ENCODE results near the gene BMP7. TPM values are rescaled to one million over a fixed set of nuclear protein-coding genes. Genes with fewer than 3 reads are reported as not detected.

Gene BMP7
- total and polyA plus RNA-seq, 2 of the 13 experiments (the other 11 are each of a cell fraction or from before 2014, with no cell fraction given) = not detected

GRCh38 chr20:57263801-57264792, 2.3 kb downstream of the BMP7 start (continued):
- TF ChIP-seq TBX3 (IDR thresholded peaks at IDR 0.05; ENCODE audit: borderline replicate concordance) (no peak), HNRNPUL1 (IDR thresholded peaks at IDR 0.05; ENCODE audit: low read depth, low read length) (no peak), SMAD1 (CRISPR knock-in tag; IDR thresholded peaks at IDR 0.05; ENCODE audit: borderline replicate concordance, low read depth) (no peak), NFKB2 (CRISPR knock-in tag; IDR thresholded peaks at IDR 0.05; ENCODE audit: borderline replicate concordance) (peak; percentile 44; the same call in 1 of the 2 replicates), KDM6A (CRISPR knock-in tag; IDR thresholded peaks at IDR 0.05; ENCODE audit: low read depth) (no peak), ZNF431 (CRISPR knock-in tag; IDR thresholded peaks at IDR 0.05; ENCODE audit: borderline replicate concordance, low read depth) (no peak), ZNF616 (CRISPR knock-in tag; IDR thresholded peaks at IDR 0.05; ENCODE audit: low read depth) (no peak), ZFP90 (CRISPR knock-in tag; IDR thresholded peaks at IDR 0.05; ENCODE audit: borderline replicate concordance) (0 out of 2 replicates have a peak, but pooled peaks have one; percentile 35), RCOR2 (CRISPR knock-in tag; IDR thresholded peaks at IDR 0.05) (no peak), SMC3 (IDR thresholded peaks at IDR 0.05; ENCODE audit: low read length) (no peak), REXO4 (CRISPR knock-in tag; IDR thresholded peaks at IDR 0.05; ENCODE audit: borderline replicate concordance) (no peak), ZBTB8A (CRISPR knock-in tag; IDR thresholded peaks at IDR 0.05; ENCODE audit: borderline replicate concordance, low read depth) (no peak), ZNF333 (CRISPR knock-in tag; IDR thresholded peaks at IDR 0.05; ENCODE audit: borderline replicate concordance) (no peak), ZNF33B (CRISPR knock-in tag; IDR thresholded peaks at IDR 0.05) (no peak), HHEX (CRISPR knock-in tag; IDR thresholded peaks at IDR 0.05) (peak; percentile 69; the same call in 1 of the 2 replicates), ZNF256 (CRISPR knock-in tag; conservative IDR thresholded peaks at IDR 0.05) (no peak), NCOA5 (CRISPR knock-in tag; IDR thresholded peaks at IDR 0.05) (no peak)
- TF ChIP-seq, protein P1, sequence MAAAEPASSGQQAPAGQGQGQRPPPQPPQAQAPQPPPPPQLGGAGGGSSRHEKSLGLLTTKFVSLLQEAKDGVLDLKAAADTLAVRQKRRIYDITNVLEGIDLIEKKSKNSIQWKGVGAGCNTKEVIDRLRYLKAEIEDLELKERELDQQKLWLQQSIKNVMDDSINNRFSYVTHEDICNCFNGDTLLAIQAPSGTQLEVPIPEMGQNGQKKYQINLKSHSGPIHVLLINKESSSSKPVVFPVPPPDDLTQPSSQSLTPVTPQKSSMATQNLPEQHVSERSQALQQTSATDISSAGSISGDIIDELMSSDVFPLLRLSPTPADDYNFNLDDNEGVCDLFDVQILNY (CRISPR knock-in tag; conservative IDR thresholded peaks at IDR 0.05) = no peak
- TF ChIP-seq, protein P2, sequence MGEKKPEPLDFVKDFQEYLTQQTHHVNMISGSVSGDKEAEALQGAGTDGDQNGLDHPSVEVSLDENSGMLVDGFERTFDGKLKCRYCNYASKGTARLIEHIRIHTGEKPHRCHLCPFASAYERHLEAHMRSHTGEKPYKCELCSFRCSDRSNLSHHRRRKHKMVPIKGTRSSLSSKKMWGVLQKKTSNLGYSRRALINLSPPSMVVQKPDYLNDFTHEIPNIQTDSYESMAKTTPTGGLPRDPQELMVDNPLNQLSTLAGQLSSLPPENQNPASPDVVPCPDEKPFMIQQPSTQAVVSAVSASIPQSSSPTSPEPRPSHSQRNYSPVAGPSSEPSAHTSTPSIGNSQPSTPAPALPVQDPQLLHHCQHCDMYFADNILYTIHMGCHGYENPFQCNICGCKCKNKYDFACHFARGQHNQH (CRISPR knock-in tag; IDR thresholded peaks at IDR 0.05) = peak; percentile 57; the same call in 1 of the 2 replicates
- TF ChIP-seq, protein P3, sequence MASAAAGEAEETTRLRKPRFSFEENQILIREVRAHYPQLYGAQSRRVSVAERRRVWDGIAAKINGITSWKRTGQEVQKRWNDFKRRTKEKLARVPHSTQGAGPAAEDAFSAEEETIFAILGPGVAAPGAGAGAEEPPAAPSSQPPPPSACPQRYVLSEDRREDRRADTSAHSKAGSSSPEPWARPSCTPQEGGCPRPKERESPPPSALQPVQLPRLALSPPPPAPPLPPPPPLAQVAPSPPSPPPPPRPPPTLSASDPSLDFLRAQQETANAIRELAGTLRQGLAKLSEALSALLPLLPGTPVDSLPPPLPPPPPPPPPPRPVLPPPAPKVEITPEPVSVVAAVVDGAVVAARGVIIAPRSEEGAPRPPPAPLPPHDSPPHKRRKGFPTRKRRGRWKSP (CRISPR knock-in tag; IDR thresholded peaks at IDR 0.05) = peak; percentile 100
- TF ChIP-seq, protein P4, sequence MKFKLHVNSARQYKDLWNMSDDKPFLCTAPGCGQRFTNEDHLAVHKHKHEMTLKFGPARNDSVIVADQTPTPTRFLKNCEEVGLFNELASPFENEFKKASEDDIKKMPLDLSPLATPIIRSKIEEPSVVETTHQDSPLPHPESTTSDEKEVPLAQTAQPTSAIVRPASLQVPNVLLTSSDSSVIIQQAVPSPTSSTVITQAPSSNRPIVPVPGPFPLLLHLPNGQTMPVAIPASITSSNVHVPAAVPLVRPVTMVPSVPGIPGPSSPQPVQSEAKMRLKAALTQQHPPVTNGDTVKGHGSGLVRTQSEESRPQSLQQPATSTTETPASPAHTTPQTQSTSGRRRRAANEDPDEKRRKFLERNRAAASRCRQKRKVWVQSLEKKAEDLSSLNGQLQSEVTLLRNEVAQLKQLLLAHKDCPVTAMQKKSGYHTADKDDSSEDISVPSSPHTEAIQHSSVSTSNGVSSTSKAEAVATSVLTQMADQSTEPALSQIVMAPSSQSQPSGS (CRISPR knock-in tag; IDR thresholded peaks at IDR 0.05) = 0 out of 2 replicates have a peak, but pooled peaks have one; percentile 18
